Measurements from ENCODE around the gene DDHD1.
"Not testable (repeated sequence)": the region's sequence is repeated elsewhere in the genome, so short reads cannot be mapped to it uniquely, and the experiment has no call there.

The DDHD1 gene

DNA sequence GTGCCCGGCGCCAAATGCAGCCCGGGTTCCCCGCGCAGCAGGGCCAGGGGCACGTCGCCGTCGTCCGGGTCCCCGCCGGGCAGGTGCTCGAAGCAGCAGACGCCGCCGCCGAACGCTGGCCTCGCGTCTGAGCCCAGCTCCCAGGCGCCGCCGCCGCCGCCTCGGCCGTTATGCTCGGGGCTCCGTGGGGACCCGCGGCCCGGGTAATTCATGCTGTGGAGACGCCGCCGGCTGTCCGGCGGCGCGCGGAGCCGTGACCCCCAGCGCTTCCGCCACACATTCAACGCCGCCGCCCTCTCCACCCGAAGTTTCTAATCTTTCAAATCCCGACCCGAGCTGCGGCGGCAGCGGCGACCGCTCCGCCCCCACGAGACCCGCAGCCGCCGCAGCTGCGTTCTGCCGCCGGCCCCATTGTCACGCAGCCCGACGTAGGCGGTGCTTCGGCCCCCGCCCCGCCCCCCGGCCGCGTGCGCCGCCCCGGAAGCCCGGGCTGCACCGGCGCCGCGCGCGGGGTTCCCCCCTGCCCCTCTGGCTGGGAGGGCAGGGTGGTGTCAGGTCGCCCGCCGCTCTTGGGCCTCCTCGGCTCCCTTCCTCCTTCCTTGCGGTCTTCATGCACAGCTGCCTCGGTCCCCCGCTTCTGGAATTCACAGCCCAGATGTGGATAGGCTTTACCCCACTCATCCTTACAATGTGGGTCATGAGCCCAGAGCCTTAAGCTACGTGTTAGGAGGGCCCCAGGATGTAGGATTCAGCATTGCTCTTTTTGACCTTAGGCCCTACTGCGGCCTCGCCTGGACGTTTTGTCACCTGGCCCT, at the start of gene DDHD1:
TSS of gene DDHD1 (minus strand) at position 437 of the 815 bp plus-strand sequence. CDS start at position 212, 225 bp downstream.
- peak; percentile 60 for DNase-seq (ENCODE audit: low read depth, low spot score)

DNA sequence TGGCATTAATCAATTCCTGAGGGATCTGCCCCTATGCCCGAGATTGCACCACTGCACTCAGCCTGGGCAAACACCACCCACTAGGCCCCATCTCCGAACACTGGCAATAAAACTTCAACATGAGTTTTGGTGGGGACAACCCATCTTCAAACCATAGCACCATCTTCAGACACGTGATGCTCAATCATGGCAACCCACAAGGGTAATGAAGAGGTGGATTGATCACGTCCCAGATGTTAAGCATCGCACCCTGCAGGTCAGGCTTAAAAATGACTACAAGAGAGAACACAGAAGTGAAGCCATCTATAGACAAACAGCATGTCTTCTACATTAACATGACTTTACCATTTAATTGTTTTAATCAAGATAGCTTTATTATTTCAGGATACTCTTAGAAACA, 42.8 kb upstream of the DDHD1 start:
- DNase-seq (ENCODE audit: low read depth, low spot score) = no peak

DNA sequence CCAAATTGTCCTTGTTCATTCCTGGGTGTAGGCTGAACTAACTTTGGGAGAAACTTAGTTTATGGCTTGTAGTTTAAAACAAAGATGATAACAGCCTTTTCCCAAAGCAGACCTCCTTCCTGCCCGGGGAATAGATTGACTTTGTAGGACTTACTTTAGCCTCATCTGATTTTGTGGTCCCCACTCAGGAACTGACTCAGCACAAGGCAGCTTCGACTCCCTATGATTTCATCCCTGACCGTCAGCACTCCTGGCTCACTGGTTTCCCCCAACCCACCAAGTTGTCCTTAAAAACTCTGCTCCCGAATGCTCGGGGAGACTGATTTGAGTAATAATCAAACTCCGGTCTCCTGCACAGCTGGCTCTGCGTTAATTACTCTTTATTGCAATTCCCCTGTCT, 40.1 kb upstream of the DDHD1 start:
- DNase-seq (ENCODE audit: low read depth, low spot score) = no peak

DNA sequence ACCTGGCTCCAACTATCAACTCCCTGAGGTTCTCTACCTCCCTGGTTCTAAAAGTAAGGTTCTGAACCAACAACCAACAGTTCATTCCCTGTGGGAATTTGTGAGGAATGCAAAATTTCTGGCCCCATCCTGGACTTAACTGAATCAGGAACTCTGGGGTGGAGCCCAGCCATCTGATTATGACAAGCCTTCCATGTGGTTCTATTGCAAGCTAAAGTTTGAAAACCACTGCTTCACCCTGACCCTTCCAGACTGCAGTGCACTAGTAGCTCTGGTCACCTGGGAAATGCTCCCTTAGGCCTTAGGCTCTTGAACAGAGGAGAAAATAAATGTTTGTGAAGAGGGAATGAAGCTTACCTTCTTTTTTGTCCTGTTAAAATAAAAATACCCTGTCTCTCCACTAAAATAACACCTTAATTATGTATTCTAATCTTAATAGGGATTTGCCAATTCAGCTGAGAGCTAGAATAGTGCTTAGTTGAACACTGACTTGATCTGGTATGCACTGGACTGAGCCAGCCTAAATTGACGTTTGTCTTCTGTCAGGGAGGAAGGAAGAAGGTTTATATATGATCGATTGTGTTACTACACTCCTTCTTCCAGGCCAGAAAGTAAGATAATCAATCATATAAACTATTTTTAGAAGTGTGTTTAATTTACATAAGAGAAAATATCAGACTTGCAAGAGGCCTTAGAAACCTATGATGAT, 39.1 kb upstream of the DDHD1 start:
- no peak for DNase-seq (ENCODE audit: low read depth, low spot score)

DNA sequence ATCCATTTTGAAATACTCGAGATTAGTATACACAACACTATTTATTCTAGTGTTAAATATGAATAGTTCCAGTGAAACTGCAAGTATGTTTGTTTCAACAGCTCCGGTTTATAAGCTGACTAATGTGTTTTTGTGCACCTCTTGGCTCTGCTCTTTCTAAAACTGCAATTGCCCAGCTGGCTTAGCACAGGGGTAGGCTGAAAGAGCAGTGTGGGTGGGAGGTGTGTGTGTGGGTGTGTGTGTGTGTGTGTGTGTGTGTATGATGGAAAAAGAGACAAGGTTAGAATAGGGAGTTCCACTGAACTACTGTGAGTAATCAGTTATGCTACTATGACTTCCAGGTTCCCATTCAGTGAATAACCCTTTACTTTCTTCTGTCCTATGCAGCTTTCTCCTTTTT, 37.8 kb upstream of the DDHD1 start:
- DNase-seq (ENCODE audit: low read depth, low spot score) = peak; percentile 32

DNA sequence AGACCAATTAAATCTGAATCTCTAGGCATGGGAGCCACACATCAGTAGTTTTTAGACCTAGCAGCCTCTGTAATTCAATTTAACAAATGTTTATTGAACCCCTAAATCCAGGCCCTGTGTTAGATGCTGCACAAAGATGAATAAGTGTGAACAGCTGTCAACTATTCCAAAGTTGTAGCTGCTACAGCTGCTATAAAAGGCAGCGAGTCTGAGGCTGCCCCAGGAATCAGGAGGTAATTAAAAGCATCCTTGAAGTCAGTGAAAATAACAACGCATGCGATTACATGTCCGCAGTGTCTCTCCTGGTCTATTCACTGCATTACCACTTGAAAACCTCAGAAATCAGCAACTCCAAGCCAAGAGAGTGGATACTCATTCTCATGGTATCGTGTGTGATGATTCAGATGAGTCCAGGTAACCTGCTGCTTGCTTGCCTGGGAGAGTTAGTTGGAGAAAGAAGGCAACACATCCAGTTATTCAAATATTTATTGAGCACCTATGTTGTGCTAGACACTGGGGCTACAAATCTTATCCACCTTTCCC, 34.9 kb upstream of the DDHD1 start:
- no peak for DNase-seq (ENCODE audit: low read depth, low spot score)

DNA sequence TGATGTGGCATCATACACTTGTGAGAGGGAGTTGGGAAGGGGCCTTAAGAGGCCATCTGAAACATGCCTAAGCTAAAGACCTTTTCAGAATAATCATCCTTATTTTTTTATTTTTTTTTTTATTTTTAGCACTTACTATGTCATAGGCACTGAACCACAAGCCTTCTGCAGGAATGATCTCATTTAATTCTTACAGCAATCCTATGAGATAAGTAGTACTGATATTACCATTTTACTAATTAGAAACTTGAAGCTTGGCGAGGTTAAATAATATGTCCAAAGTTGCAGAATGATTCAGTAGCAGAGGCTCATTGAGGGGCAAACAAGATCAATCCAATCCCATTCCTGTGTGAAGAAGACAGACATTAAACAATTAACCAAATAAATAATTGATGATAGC, 33.4 kb upstream of the DDHD1 start:
- no peak for DNase-seq (ENCODE audit: low read depth, low spot score)

DNA sequence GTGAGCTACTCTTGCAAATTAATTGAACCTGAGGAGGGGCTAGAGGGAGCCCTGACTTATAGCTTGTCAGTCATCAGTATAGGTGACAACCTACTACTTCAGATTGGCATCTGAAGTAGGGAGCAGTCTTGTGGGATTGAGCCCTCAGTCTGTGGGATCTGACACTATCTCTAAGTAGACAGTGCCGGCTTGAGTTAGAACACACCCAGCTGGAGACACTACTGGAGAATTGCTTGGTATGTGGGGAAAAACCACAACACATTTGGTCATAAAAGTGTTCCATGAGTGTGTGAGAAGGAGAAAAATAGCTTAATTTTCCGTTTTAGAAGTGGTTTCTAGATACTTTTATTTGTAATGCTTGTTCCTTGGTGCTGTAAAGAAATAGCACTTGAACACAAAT, 30.5 kb upstream of the DDHD1 start:
- no peak for DNase-seq (ENCODE audit: low read depth, low spot score)

DNA sequence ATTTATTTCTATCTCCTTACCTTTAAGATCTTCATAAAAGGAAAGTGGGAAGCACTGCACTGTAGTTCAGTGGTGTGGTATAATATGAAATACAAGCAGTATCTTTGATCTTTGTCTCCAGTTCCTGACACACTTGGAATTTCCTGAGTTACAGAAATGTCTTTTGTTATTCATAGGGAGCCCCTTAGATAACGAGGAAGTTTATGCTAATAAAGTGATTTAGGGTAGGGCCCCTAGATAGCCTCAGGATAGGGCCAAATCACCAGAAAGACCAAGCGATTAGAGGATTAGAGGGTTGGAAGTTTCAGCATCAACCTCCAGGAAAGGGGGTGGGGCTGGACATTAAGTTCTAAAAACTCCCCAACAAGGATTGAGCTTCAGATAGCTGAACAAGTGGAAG, 29.9 kb upstream of the DDHD1 start:
- DNase-seq (ENCODE audit: low read depth, low spot score) = no peak

DNA sequence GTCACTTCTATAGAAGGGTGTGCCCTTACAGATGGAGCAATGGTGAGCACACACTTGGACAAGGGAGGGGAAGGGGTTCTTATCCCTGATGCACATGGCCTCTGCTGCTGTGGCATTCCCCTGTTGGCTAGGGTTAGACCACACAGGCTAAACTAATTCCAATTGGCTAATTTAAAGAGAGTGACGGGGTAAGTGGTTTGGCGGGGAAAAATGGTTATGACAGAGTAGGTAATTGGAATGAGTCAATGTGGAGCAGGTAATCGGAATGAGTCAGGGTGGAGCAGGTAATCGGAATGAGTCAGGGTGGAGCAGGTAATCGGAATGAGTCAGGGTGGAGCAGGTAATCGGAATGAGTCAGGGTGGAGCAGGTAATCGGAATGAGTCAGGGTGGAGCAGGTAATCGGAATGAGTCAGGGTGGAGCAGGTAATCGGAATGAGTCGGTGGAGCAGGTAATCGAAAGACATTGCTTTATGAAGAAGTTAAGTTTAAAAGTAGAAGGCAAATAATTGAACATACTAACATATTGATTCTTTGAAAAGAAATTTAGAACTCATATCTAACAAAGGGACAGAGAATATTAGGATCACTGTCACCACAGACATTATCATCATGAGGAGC, 28.4 kb upstream of the DDHD1 start:
- DNase-seq (ENCODE audit: low read depth, low spot score) = not testable (repeated sequence)

DNA sequence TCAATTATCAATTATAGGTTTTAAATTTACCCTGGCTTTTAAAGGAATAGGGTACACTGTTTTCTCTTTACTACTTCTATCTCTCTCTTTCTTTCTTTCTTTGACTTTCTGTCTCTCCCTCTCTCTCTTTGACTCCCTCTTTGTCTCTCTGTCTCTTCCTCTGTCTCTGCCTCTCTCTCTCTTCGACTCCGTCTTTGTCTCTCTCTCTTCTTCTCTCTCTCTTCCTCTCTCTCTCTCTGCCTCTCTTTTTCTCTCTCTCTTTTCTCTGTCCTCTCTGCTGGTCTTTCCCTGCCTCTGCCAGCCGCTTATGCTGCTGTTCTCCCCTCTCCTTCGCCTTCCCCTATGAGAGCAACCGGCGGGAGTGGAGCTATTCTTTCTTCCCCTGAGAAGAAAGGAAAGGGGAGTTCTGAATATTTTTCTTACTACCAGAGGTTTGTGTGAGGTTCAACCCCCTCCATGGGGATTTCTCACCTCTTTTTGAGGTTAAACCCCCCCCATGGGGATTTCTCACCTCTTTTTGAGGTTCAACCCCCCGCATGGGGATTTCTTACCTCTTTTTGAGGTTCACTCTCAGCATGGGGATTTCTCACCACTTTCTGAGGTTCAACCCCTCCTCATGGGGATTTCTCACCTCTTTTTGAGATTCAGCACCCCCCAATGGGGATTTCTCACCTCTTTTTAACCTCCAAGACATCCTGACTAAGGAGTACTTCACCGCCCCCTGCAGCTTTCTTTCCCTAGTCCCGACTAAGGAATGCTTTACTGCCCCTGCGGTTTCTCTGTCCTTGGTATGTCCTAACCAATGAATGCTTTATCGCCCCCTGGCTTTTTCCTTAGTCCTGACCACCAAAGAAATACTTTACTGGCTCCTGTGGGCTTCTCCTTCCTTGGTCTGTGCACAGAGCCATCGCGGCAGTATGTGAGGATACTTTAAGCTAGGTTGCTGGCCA, 27.4 kb upstream of the DDHD1 start:
- DNase-seq (ENCODE audit: low read depth, low spot score) = peak; percentile 1

DNA sequence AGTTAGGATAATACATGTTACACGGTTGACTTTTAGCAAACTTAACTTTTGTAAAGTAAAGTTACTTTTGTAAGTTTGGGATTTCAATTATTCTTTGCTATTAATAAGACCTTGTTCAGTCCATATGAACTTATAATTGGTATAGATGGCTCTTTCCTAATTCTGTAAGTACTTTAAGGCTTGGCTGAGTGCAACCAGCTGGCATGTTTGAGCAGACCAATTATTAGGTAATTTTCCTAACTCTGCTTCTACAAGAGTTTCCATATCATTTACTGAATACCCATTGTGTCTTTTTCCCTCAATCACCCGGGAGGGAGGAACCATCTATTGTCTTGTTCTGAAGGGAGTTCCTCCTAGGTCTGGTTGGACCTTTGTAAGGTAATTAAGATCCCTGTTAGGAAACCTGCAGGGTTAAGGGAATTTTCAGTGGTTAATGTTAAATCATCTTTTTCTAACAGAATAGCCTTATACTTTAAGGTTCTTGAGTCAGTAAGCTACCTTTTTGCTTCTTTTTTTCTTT, 26.4 kb upstream of the DDHD1 start:
- DNase-seq (ENCODE audit: low read depth, low spot score) = not testable (repeated sequence)

DNA sequence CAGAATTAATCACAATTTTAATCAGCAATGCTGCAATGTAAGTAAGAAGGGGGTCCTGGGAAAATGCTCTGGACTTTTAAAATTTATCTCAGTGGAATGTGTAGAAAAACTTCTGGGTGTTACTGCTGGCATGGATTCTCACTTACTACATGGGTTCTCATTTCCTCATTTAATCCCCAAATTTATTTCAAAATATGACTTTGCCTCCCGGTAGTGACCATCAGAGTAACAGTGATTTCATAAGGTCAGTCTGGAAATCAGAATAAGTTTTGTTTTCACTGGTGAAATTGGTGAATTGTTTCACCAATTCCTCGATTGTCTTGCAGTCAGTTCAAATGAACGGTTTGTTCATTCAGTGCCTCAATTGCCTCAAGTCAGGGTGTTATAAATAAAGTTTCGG, 22.3 kb upstream of the DDHD1 start:
- DNase-seq (ENCODE audit: low read depth, low spot score) = no peak

DNA sequence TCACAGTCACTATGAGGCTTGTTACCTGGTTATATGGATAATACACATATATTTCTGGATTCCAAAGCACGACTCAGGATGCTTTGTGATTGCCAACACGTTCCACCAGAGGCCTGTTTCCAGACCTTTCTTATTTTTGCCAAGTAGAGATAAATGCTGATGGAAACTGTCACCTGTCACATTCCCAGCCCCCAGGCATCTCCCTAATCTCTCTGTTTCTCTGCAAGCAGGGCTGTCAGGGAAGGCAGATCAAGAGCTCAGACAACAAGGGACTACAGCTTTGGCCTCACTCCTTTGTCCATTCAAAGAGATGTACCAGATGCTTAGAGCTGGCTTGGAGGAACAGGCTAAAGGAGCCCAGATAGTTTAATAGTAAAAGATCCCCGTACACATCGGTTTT, 21.8 kb upstream of the DDHD1 start:
- DNase-seq (ENCODE audit: low read depth, low spot score) = no peak

DNA sequence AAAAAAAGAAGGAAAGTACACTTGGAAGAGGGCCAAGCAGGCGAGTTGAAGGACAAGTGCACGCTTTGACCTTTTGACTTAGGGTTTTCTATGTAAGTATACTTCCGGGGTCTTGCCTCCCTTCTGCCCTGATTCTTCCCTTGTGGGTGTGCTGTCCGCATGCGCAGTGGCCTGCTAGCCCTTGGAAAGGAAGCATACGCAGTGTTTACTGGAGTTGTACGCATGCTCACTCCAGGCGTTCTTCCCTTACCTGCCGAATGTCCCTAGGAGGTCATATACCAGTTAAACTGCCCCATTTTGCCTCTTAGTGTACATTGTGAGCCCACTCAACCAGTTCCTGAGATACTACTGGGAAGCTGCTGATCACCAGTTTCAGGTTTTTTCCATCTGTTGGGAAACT, 15.7 kb upstream of the DDHD1 start:
- no peak for DNase-seq (ENCODE audit: low read depth, low spot score)

DNA sequence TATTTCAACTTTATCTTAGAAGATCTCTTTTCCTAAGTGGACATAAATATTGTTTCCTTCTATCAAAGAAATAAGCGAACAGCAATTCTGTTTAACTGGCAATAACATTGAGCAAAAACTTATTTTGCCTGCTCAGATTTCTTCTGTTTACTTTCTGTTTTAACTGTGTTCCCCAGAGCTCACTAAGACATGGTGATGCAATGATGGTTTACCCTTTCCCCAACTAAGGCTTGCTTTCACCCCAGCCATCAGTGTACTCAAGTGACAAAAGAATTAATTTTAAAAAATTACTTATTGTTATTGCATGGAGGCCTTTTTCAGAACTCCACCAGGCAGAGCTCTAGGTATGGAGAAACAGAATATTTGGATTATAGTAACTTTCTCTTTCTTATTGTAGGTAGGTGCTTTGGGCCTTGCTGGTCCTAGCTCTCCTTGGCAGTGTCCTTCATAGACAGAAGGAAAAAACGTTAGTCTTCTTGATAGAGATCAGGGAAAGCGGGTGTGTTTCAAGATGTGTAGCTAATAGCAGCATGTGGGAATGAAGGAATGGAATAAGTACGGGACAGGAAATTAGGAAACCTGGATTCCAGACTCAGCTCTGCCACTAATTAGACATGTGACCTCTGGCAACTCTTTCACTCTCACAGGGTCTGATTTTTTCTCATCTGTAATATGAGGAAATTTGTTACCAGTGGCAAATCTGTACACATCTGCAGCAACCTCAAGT, 14.6 kb upstream of the DDHD1 start:
- DNase-seq (ENCODE audit: low read depth, low spot score) = no peak

DNA sequence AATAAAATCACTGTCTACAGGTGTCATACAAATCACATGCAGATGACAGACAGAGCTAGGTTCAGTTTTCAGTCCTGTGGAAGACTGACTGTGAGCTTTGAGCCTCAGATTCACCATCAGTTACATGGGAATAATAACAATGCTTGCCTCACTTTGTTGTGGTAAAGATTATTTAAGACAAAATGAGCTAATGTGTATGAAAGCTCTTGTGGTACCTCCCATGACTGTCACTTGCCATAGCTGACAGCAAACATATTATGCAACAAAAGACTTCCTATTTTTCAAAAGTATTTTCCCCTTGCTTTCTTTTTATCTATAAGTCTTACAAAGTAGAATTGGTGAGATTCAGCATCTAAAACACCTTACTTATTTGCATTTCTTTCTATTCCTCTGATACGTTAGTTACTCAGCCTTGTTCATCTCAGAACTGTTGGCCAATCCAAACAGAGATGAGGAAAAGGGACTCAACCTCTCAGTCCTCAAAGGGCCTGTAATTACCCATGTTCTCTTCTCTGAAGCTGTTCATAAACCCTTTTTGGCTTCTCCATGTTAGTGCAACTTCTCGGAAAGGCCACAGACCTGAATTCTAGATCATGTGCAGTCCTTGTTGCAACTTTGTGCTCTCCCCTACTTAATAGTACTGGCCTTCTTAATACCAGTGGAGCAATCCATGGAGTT, 8.8 kb upstream of the DDHD1 start:
- no peak for DNase-seq (ENCODE audit: low read depth, low spot score)

DNA sequence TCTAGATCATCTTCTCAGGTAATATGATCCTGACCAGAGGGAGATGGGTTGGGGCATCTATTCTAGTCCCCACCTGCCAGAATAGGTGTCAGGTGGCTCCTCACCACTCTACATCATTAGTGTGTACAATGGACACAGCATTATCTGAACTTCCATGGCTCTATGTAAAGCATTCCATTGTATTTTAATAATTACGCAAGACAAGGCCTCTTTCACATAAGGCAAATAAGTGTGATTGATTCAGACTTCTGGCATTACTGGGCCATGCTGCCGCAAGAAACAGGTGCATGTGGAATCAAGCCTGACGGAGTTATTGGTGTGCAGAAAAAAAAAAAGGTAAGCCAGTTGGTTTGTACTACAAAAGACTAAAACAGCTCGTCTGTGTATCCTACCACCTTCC, 3.1 kb upstream of the DDHD1 start:
- DNase-seq (ENCODE audit: low read depth, low spot score) = no peak

DNA sequence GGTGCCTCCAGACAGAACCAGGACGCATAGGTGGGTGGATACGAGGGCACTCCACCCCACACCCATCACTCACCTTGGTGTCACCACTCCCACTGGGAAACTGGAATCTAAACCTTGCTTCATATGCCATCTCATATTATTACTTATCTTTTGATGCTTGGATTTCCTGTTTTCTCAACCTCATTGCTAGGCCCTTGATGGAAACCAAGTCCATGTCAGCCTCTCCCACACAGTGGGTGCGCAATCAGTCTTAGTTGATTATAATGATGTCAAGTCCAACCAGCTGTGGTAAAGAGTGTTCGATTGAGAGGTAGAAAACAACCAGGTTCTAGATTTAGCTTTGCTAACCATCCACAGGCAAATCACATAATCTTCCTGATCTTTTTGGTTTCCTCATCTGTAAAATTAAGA, 584 bp upstream of the DDHD1 start:
- DNase-seq (ENCODE audit: low read depth, low spot score) = no peak

All from activated naive CD8-positive, alpha-beta T cell treated with anti-CD3 and anti-CD28 coated beads, Interleukin-2, amount 50 U/mL, for 16 hours (primary cell).